GM21367 (cell line): ENCODE data around the gene PRDM15.

Experiments used
- ATAC-seq: cut with Tn5 transposase; IDR thresholded peaks from one replicate; pipeline ENCODE4 v1.9.1; 2021; ENCODE audit not compliant: unreplicated experiment

The PRDM15 gene

GRCh38 chr21:41753006-41753898, 125.9 kb downstream of the PRDM15 start:
- ATAC-seq = no peak

GRCh38 chr21:41752231-41752681, 126.9 kb downstream of the PRDM15 start:
- no peak for ATAC-seq

GRCh38 chr21:41751611-41752011, 127.5 kb downstream of the PRDM15 start:
- no peak for ATAC-seq

GRCh38 chr21:41750532-41751151, 128.5 kb downstream of the PRDM15 start:
- ATAC-seq = no peak

- no peak for ATAC-seq
Observed at GRCh38 chr21:41750051-41750450, 129.1 kb downstream of the PRDM15 start.

GRCh38 chr21:41749286-41749685, 129.9 kb downstream of the PRDM15 start:
- ATAC-seq = no peak
